ENCODE results near the gene SLC34A1.

DNA sequence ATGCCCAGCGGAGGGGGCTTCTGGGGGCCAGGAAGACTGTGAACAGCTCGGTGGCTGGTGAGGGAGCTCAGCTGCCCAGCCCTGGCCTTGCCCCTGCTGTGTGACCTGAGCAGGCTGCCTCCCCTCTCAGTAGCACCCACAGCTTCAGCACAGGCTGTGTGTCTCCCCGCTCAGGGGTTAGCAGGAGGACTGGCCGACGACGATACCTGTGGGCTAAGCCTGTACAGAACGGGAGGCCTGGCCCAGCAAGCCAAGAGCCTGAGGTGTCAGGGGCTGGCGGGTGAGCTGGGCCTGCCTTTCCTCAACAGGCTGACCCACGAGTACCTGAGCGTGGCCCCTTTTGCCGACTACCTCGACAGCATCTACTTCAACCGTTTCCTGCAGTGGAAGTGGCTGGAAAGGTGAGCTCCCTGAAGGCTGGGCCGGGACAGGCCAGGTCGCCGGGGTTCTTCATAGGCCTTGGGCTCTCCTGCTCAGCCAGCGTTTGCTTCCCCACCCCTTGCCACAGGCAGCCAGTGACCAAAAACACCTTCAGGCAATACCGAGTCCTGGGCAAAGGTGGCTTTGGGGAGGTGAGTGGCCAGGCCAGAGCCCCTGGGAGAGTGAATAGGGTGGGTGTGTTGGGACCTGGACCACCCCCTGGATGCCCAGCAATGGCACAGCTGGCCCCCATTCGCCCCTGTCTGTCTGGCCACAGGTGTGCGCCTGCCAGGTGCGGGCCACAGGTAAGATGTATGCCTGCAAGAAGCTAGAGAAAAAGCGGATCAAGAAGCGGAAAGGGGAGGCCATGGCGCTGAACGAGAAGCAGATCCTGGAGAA is 48.8 kb downstream of the SLC34A1 start:
- TF ChIP-seq, protein P1, sequence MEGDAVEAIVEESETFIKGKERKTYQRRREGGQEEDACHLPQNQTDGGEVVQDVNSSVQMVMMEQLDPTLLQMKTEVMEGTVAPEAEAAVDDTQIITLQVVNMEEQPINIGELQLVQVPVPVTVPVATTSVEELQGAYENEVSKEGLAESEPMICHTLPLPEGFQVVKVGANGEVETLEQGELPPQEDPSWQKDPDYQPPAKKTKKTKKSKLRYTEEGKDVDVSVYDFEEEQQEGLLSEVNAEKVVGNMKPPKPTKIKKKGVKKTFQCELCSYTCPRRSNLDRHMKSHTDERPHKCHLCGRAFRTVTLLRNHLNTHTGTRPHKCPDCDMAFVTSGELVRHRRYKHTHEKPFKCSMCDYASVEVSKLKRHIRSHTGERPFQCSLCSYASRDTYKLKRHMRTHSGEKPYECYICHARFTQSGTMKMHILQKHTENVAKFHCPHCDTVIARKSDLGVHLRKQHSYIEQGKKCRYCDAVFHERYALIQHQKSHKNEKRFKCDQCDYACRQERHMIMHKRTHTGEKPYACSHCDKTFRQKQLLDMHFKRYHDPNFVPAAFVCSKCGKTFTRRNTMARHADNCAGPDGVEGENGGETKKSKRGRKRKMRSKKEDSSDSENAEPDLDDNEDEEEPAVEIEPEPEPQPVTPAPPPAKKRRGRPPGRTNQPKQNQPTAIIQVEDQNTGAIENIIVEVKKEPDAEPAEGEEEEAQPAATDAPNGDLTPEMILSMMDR (IDR thresholded peaks at IDR 0.05), result no peak
- TF ChIP-seq EP300 (IDR thresholded peaks at IDR 0.05), result no peak
- no peak for TF ChIP-seq POLR2A (IDR thresholded peaks at IDR 0.05)
